Measurements from ENCODE around the gene NIPSNAP2.
"Not testable (repeated sequence)": the region's sequence is repeated elsewhere in the genome, so short reads cannot be mapped to it uniquely, and the experiment has no call there.

DNA sequence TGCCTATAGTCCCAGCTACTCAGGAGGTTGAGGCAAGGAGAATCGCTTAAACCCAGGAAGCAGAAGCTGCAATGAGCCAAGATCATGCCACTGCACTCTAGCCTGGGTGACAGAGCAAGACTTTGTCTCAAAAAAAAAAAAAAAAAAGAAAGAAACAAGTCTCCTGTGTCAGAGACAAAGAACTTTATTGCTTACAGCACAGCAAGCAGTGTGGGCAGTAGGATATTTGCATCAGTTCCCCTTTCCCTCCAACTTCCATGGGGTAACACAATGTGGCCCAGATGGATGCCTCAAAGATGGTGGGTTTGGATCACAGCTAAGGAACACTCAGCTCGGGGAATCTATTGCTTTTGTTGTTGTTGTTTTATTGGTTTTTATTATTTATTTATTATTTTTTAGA lies 81.4 kb downstream of the NIPSNAP2 start:
- TF ChIP-seq, protein P1, sequence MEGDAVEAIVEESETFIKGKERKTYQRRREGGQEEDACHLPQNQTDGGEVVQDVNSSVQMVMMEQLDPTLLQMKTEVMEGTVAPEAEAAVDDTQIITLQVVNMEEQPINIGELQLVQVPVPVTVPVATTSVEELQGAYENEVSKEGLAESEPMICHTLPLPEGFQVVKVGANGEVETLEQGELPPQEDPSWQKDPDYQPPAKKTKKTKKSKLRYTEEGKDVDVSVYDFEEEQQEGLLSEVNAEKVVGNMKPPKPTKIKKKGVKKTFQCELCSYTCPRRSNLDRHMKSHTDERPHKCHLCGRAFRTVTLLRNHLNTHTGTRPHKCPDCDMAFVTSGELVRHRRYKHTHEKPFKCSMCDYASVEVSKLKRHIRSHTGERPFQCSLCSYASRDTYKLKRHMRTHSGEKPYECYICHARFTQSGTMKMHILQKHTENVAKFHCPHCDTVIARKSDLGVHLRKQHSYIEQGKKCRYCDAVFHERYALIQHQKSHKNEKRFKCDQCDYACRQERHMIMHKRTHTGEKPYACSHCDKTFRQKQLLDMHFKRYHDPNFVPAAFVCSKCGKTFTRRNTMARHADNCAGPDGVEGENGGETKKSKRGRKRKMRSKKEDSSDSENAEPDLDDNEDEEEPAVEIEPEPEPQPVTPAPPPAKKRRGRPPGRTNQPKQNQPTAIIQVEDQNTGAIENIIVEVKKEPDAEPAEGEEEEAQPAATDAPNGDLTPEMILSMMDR (IDR thresholded peaks at IDR 0.05), result not testable (repeated sequence)
- TF ChIP-seq POLR2A, POLR2AphosphoS5 (IDR thresholded peaks at IDR 0.05): not testable (repeated sequence)

Data from stomach (tissue), 4 donors.